GM18498 (cell line): Measurements from ENCODE around the gene PRRT1.
"Not testable (repeated sequence)": the region's sequence is repeated elsewhere in the genome, so short reads cannot be mapped to it uniquely, and the experiment has no call there.

Source experiments
- ATAC-seq: cut with Tn5 transposase; IDR thresholded peaks from one replicate; pipeline ENCODE4 v1.9.1; 2021; ENCODE audit warnings: mild to moderate bottlenecking, moderate library complexity; ENCODE audit not compliant: unreplicated experiment

The PRRT1 gene

GRCh38 chr6:32188381-32189068, 36.8 kb upstream of the PRRT1 start:
- ATAC-seq, result no peak

- not testable (repeated sequence) for ATAC-seq
Measured at GRCh38 chr6:32187725-32188380, 36.1 kb upstream of the PRRT1 start.

GRCh38 chr6:32187009-32187709, 35.4 kb upstream of the PRRT1 start:
- no peak for ATAC-seq

- ATAC-seq, result not testable (repeated sequence)
Measured at GRCh38 chr6:32186151-32186840, 34.6 kb upstream of the PRRT1 start.

- not testable (repeated sequence) for ATAC-seq
Measured at GRCh38 chr6:32185681-32186131, 34.0 kb upstream of the PRRT1 start.

GRCh38 chr6:32184084-32184640, 32.4 kb upstream of the PRRT1 start, which contains the start of gene AGER:
AGER (minus strand) TSS chr6:32184253; CDS start chr6:32184222, 31 bp downstream.
- no peak for ATAC-seq

GRCh38 chr6:32183483-32184083, 31.8 kb upstream of the PRRT1 start:
- ATAC-seq, result no peak

- no peak for ATAC-seq
Measured at GRCh38 chr6:32183030-32183429, 31.3 kb upstream of the PRRT1 start.

GRCh38 chr6:32182555-32182981, 30.8 kb upstream of the PRRT1 start:
- no peak for ATAC-seq

- no peak for ATAC-seq
Measured at GRCh38 chr6:32181915-32182529, 30.3 kb upstream of the PRRT1 start.

GRCh38 chr6:32181148-32181702, 29.5 kb upstream of the PRRT1 start:
- no peak for ATAC-seq

GRCh38 chr6:32179766-32180405, 28.1 kb upstream of the PRRT1 start:
- ATAC-seq, result no peak

- ATAC-seq, result no peak
Measured at GRCh38 chr6:32178547-32179440, 27.1 kb upstream of the PRRT1 start.

- peak; percentile 82 for ATAC-seq
Measured at GRCh38 chr6:32177788-32178546, 26.2 kb upstream of the PRRT1 start, which contains the start of gene RNF5. RNF5 (plus strand) TSS chr6:32178405; CDS start chr6:32178512, 107 bp downstream.

- no peak for ATAC-seq
Measured at GRCh38 chr6:32177183-32177787, 25.5 kb upstream of the PRRT1 start.

GRCh38 chr6:32176476-32177182, 24.9 kb upstream of the PRRT1 start:
- ATAC-seq, result no peak
